Cerebellar nuclear complex (tissue), 1 donor: ENCODE results near the gene OR10A6.

Experiments used
- DNase-seq, 2 experiments: peaks; one replicate each; lab custom pipeline; 2025; lab: John Stamatoyannopoulos, UW

Gene OR10A6

DNA sequence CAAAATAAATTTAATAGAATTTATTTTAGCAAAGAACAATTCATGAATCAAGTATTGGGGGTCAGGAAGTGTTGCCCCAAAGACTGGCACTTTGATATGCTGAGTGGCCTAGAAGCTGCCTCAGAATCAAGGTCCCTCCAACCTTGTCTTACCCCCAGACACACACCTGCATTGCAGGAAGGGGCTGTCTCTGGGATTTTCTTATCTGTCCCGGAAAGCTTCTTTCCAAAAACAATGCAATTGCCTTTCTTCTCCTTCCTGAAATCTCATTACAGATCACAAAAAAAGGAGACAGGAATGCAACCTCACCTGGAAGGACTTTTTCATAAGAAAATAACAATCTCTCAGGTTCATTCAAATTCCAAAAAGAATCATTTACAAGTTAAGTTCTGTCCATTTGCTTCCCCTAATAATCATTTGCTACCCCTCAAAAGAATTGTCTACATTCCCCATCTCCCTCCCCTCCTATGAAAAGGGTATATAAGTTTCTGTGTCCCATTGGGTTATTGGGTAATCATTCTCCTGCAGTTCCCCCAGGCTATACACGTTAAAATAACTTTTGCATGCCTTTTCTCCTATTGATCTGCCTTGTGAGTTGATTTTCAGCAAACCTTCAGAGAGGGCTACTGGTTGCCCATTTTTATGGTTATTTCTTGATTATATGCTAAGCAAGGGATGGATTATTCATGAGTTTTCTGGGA, 21.3 kb downstream of the OR10A6 start:
- no peak for DNase-seq

DNA sequence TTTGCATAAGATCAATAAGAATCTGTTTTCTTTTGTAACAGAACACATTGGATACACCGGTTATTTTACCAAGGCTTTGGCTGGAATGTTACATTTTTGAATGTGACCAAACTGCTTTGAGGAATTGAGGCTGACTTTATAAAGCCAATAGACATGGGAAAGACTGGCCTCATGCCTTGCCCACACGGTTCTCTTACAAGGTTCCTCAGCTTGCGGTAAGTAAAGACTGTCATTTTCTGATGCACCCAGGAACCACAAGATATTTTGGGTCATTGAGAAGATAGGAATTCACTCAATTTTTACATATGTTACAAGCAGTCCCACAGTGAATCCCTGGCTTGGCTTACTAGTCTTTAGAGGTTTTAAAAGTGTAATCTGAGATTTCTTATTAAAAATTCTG, 23.9 kb downstream of the OR10A6 start:
- no peak for DNase-seq

DNA sequence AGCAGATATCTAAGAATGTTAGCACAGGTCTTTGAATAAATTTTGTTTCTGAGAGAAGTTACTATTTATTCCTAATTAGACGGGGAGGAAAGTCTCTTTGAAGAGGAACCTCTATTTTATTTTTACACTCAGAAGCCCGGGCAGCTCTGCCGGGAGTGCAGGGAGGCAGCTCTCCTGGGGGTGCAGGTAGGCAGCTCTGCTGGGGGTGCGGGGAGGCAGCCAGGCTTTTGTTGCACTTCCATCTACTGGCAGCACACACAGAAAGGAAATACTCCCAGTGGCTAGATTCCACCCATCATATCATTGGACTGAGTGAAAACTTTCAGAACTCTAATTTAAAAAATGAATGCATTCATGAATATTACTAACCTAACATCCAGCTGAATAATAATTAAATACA, 24.6 kb downstream of the OR10A6 start:
- DNase-seq: no peak

DNA sequence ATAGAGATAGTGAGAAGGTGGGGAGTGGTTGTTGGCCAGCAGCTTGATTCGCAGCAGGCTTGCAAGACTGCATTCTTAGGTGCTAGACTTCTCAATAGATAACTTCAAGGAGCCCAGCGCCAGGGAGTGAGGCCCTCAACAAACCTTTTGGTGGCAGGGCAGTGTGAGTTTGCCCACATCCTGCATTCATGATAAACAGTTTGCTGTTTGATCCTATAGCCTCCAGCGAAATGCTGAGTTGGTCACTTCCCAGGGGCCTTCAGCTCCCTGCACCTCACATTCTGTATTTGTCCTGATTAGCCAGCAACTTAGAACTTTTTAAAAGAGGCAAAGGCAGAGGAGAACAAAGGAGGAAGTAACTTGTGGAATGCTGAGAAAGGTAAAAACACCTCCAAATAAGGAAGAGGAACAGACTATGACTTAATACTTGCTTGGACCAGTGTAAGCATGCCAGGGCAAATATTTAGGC, 25.1 kb downstream of the OR10A6 start:
- DNase-seq: no peak

DNA sequence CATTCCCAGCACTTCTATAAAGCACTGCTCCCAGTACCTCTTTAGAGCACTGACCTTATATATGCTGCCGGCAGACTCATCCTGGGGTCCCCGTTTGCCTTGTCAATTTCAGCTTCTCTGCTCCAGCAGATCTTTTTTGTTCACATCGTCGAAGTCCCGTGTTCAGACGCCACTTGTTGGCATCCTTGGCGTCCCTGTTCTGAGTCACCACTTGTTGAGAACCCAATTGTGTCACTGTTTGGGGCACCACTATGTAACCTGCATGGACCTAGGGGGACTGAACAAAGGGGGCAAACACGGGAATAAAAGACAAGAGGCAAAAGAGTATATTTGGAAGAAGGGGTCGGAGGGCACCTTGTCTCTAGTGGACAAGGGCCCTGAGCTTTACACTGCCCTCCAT, 25.5 kb downstream of the OR10A6 start:
- no peak for DNase-seq

DNA sequence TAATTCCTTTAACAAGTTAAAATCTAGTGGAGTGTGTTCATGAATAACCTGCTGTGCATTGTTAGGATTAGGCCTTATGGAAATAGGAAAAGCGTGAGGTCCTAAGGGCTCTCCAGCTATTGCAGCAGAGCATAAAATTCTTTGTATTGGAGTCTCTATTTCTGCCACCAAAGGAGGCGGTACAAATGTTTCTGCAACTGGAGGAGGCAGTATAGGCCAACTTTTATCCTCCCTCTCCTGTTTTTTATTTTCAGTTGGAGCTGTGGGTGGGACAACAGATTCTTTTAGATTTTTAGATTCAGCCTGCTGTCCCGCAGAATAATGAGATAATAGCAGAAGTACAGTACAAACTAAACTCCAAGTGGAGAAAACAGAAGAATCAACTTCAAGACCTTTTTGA, 26.2 kb downstream of the OR10A6 start:
- no peak for DNase-seq

DNA sequence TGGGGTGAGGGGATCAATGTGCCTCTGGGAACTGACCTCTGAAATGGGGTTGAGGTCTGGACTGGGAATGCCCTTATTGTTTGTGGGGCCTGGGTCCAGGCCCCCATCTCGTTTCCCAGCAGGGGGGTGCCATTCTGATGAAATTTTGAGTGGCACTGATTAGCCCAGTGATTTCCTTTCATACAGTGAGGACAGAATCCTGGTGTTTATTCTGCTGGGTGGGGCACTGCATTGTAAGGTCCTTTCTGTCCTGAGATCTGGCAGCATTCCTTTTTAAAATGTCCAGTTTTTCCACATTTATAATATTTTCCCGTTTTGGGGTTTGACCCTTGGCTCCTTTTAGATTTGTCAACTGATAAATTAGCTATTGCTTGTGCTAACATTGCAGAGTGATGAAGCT, 27.1 kb downstream of the OR10A6 start:
- no peak for DNase-seq

DNA sequence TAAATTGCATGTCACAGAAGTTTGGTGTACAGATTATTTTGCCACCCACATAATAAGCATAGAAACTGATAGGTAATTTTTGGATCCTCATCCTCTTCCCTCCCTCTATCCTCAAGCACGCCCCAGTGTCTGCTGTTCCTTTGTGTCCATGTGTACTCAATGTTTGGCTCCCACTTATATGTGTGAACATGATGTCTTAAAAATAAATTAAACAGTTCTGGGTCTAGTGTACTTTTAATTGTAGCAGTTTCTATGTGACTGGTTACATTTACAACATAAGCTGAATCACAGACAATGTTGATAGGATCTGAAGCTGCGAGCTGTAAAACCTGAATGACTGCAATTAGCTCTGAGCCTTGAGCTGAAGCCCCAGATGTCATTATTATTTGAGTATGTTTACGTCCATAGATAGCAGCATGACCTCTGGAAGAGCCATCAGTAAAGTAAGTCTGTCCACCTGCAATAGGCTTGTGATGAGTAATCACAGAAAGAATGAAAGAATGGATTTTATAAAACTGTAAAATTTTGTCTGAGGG, 29.7 kb downstream of the OR10A6 start:
- no peak for DNase-seq

DNA sequence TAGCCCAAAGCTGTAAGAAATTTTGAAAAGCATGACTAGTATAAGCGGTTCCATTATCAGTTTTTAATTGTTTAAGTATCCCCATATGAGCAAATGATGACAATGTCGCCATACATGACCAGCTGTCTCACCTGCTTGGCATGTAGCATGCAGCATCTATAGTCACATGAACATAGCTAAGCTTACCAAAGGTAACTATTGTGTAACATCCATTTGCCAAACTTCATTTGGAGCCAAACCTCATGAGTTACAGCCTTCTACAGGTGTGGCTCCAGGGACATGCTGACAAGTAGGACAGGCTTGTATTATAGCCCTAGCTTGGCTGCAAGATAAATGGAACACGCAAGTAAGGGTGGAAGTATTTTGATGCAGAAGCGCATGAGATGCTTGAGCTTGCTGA, 30.4 kb downstream of the OR10A6 start:
- DNase-seq: no peak

DNA sequence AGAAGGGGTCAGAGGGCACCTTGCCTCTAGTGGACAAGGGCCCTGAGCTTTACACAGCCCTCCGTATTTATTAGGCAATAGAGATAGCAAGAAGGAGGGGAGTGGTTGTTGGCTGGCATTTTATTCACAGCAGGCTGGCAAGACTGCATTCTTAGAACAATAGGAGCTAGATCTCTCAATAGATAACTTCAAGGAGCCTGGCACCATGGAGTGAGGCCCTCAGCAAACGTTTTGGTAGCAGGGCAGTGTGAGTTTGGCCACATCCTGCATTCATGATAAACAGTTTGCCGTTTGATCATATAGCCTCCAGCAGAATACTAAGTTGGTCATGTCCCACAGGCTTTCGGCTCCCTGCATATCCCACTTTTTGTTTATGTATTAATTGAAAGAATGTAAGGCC, 31.6 kb downstream of the OR10A6 start:
- no peak for DNase-seq

DNA sequence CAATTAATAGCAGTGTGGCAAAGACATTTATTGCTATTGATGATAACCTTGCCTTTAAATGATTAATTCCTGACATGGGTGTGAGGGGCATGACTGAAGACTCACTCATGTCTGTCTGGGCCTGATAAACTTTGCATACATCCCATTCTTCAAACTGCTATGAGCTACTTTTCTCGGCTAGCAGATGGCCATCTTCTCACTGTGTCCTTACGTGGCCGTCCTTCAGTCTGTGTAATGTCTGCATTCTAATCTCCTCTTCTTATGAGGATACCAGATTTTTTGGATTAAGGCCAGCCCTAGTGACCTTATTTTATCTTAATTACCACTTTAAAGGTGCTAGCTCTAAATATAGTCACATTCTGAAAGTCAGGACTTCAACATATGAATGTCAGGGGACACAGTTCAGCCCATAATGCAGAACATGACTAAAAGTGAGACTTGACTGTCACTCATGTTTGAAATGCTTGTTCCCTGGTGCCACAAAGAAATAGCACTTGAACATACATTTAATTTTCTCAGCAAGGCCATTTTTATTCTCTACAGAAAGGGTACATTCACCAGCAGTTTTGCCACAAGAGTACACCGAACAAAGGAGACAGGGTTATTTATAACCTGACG, 32.3 kb downstream of the OR10A6 start:
- no peak for DNase-seq

DNA sequence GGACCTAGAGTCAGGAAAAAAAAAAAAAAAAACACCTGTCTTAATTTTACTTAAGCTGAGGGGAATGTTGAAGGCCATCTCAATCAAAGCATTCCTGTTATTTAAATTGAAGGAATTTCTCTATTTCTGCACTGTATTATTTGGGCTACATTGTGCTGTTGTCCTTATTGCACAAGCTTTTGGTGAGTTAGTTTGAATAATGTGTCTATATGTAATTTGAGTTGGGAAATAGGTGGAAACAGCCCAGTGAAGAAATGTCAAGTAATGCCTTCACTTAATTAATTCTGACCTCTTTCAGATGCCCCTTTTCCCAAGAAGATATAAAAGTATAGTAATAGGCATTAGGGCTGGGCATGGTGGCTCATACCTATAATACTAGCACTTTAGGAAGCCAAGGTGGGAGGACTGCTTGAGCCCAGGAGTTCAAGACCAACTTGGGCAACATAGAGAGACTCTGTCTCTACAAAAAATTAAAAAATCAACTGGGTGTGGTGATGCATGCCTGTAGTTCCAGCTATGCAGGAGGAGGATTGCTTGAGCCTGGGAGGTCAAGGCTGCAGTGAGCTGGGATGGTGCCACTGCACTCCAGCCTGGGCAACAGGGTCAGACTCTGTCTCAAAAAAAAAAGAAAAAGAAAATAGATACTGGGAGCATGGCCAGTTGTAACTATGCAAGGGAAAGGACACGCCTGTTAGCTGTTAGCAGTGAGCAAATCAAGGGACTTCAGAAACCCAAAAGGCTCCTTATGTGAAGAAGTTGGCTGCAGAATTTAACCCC, 34.9 kb downstream of the OR10A6 start:
- no peak for DNase-seq

DNA sequence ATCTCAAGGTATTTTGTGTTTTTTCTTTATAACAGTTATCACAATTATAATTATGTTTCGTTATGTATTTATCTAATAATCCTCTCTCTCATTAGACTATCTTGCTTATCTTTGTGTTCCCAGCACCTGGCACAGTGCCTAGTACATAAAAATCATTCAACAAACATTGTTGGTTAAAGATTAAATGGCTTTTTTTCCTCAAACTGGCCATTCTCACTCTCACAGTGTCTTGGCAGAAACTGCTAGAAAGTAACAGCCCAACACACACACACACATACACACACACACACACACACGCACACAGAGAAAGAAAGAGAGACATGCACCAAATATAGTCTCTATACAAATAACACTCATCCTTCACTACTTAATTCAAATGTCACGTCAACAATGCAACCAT, 36.8 kb downstream of the OR10A6 start:
- DNase-seq: no peak

DNA sequence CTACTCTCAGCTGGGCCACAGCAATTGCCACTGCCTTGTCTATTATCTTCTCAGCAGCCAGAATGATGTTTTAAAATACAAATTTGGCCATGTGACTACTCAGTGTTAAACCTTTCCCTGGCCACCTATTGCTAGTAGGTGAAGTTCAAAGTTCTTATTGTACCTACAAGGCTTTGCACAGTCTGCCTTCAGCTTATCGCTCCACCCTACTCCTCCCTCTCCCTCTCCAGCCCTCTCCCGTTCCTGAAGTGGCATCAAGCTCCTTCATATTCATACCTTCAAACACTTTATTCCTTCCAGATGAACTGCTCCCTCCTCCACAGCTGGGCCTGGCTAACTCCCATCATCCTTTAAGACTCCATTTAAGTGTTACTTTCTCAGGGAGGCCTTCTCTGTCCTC, 37.3 kb downstream of the OR10A6 start:
- DNase-seq: no peak

DNA sequence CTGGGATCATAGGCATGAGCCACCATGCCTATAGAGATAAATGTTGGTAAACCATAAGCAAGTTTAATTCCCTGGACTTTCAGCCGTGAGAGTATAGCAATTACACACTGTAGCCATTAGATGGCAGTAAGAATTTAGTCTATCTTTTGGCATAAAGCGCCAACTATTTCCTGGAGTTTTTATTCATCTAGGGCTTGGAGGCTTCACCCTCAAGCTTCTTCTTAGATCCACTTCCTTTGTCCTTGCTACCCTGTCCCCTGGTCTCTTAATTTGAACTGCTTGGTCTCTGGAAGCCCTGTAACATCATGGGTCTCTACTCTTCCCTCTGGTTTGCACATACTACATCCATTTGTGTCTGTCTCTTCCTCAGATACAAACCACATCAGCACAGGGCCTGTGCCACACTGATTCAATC, 38.2 kb downstream of the OR10A6 start:
- DNase-seq: no peak

DNA sequence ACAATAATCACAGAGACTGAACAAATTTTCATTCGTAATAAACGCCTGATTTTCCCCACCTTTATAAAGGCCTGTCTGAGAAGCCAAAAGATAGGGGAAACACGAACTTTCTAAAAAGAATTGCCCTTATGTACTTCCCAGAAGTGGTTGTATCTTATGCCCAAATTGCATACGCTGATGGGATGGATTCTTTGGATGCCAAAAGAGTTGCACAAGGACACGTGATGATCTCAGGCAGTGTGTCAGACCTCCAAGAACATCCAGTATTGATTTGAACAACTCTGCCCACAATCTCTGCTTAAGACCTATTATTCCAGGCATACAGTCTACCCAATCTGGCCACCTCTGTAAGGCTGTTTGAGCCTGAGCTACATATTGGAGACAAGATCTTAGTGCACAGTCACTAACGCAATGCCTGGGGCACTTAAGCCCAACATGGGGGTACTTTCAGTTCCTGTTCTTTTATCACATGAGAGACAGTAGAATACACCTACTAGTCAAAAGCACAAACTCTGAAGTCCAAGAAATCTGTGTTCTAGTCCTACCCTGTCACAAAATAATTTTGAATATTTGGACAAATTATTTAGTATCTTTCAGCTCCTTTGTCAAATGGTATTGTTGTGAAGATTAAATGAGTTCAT, 38.9 kb downstream of the OR10A6 start:
- no peak for DNase-seq

DNA sequence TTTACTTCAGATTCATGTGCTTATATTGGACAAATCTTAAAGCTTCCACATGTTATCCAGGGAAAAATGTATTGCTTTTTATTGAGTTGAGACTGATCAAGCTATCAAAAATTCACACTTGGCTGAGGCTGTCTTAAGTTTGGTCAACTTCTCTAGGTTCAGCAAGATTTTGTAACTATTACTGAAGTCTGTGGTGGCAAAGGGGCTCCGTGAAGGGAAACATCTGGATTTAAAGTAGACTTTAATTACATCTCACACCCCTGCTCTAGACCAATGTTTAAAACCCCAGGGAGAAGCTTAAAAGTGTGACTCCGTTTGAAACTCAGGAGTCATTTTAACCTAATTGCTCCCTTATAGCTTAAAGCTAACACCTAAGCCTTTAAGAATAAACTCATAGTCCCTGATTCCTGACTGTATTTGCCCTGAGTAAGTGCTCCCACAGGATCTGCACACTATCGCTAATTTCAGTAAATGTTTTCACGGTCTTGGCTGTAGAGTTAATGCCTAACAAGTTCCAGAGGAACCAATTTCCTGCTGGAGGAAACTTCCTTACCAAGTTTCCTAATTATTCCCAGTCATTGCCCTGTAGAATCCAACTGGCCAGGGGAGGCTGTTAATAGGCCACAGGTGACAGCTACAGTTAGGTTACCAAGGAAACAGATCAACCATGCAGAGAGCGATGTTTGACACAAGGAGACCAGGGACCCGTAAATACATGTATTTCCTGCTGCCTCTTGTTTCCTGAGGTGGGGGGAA, 40.5 kb downstream of the OR10A6 start:
- no peak for DNase-seq

DNA sequence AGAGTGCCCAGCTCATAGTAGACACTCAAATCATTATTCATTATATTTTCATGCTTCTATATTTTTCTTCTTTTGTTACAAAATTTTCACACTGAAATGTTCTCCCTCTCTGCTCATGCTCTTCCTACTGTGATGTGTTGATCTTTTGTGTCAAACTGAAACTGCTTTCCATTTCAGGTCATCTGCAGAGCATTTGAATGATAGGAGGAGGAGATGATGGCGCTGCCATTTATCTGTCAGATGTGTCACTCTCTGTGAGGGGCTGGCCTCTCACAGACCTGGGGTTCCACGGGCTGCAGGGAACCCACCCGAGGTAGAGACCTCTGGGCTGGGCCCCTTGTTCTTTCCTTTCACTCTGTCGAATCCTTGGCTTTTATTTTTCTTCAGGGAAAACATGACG, 41.1 kb downstream of the OR10A6 start:
- no peak for DNase-seq

DNA sequence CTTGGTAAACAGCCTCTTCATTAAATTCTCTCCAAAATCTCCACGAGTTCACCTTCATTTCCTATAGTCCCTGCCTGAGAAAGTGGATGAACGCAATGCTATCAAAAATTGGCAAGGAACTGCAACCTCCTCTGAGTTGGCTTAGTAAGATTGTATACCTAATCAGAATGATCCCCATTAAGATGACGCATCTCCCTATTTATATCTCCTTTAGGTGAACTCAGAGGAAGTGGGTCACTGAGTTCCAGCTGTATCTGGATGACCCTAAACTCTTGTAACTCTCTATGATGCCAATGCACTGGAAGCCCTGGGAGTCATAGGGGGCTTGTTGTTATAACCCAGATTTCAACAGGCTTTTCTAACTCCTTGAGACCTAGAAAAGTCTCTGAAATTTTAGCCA, 48.2 kb downstream of the OR10A6 start:
- no peak for DNase-seq
